ENCODE measurements around the gene DNAJB8.

DNA sequence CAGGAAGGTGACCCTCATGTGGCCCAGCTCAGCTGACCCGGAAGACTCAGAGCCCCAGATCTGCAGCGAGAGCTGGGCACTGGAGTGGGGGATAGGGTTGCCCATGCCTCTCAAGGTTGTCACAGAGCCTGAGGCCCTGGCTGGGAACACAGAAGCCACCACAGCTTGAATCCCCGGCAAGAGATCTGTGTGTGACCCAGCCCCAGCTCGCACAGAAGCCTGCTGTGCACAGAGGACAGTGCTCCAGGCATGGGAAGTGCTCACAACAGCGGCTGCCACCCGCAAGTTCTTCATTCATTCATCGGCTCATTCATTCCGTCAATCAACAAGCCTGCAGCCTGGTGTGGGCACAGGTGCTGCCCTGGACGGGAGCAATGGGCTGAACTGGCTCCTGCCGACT lies 36.4 kb downstream of the DNAJB8 start:
- TF ChIP-seq TCF12 (IDR thresholded peaks at IDR 0.05; ENCODE audit: low read depth) (no peak), RAD21 (IDR thresholded peaks at IDR 0.05; ENCODE audit: low read depth) (no peak), YY1 (IDR thresholded peaks at IDR 0.05; ENCODE audit: low read depth) (no peak), CEBPB (IDR thresholded peaks at IDR 0.05) (no peak), CREB1 (IDR thresholded peaks at IDR 0.05; ENCODE audit: low read depth) (no peak), NFIC (IDR thresholded peaks at IDR 0.05) (no peak), TAF1 (IDR thresholded peaks at IDR 0.05; ENCODE audit: low read depth) (no peak)
- TF ChIP-seq, protein P1, sequence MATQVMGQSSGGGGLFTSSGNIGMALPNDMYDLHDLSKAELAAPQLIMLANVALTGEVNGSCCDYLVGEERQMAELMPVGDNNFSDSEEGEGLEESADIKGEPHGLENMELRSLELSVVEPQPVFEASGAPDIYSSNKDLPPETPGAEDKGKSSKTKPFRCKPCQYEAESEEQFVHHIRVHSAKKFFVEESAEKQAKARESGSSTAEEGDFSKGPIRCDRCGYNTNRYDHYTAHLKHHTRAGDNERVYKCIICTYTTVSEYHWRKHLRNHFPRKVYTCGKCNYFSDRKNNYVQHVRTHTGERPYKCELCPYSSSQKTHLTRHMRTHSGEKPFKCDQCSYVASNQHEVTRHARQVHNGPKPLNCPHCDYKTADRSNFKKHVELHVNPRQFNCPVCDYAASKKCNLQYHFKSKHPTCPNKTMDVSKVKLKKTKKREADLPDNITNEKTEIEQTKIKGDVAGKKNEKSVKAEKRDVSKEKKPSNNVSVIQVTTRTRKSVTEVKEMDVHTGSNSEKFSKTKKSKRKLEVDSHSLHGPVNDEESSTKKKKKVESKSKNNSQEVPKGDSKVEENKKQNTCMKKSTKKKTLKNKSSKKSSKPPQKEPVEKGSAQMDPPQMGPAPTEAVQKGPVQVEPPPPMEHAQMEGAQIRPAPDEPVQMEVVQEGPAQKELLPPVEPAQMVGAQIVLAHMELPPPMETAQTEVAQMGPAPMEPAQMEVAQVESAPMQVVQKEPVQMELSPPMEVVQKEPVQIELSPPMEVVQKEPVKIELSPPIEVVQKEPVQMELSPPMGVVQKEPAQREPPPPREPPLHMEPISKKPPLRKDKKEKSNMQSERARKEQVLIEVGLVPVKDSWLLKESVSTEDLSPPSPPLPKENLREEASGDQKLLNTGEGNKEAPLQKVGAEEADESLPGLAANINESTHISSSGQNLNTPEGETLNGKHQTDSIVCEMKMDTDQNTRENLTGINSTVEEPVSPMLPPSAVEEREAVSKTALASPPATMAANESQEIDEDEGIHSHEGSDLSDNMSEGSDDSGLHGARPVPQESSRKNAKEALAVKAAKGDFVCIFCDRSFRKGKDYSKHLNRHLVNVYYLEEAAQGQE (IDR thresholded peaks at IDR 0.05; ENCODE audit: low read depth): no peak

All from Ishikawa (cell line).